Right atrium auricular region (tissue), 2 donors: ENCODE data around the gene ZBTB7C. TPM values are rescaled to one million over a fixed set of nuclear protein-coding genes. Genes with fewer than 3 reads are reported as not detected.

Experiments
- DNase-seq: peaks from one replicate; pipeline ENCODE4 v3.0.0-alpha.2; 2019; ENCODE audit warnings: low spot score
- H3K27ac ChIP-seq, 2 donors: fragments of 200-600 bp; sonication (generic); 1 replicate in 1 of 2; 2 replicates in 1 of 2; pipeline ENCODE4 v1.5.1; 2016 to 2019
- H3K27me3 ChIP-seq, 2 donors: fragments of 200-600 bp; sonication (generic); one replicate each; pipeline versions ENCODE4 v1.5.1 to v1.6.0; 2017 to 2019
- H3K36me3 ChIP-seq: fragments of 200-600 bp; sonication (generic); one replicate; pipeline ENCODE4 v1.5.1; 2016
- H3K4me1 ChIP-seq, 2 donors: fragments of 200-600 bp; sonication (generic); one replicate each; pipeline versions ENCODE4 v1.5.1 to v1.6.0; 2017 to 2019
- H3K4me3 ChIP-seq, 2 donors: fragments of 200-600 bp; sonication (generic); 1 replicate in 1 of 2; 2 replicates in 1 of 2; pipeline ENCODE4 v1.5.1; 2017 to 2019; ENCODE audit warnings: mild to moderate bottlenecking in 1 of 2, moderate library complexity in 1 of 2
- H3K9me3 ChIP-seq, 2 donors: fragments of 200-600 bp; sonication (generic); one replicate each; pipeline ENCODE4 v1.5.1; 2019
- CTCF ChIP-seq, 2 donors: fragments of 200-600 bp; sonication (generic); IDR thresholded peaks; one replicate each; pipeline ENCODE4 v1.5.1; 2019; ENCODE audit warnings: antibody characterized with exemption in 2 of 2
- total RNA-seq, 2 donors: library from RNA; depleted of rRNA; stranded (reverse); fragments of >200 nt; gene quantifications; one replicate each; pipeline ENCODE4 v1.1.0, GENCODE V29; 2016

ZBTB7C gene
- total RNA-seq, 2 donors from 2014 or later: 1.8 to 7.7 TPM

DNA sequence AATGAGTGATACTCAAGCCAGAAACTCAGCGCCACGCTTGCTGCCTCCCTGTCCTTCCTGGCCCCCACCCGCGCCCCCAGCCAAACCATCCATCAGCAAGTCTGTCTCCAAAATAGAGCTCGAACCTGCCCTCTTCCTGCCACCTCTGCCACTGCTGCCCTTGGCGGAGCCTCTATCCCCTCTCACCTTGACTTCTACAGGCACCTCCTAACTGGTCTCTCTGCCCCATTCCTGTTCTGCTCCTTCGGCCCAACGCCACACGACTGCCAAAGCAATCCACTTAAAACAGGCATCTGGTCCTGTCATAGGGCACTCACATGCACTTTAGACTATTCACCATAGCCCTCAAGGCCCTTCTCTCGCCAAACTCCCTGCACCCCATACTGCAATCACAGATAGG lies 268.5 kb downstream of the ZBTB7C start:
- Histone ChIP-seq H3K4me3 (no peak overlapping the region), H3K4me1 (peaks cover 0 to 49% of the 10 kb centered on the region in 2 donors), H3K27ac (no peak overlapping the region), H3K36me3 (no peaks in the 10 kb centered on the region), H3K9me3 (no peaks in the 10 kb centered on the region), H3K27me3 (no peaks in the 10 kb centered on the region)
- no peak for DNase-seq
- TF ChIP-seq CTCF (IDR thresholded peaks at IDR 0.05): no peak

GRCh38 chr18:48139431-48140347 lies 269.5 kb downstream of the ZBTB7C start:
- Histone ChIP-seq H3K4me1 (peaks cover 0 to 54% of the 10 kb centered on the region in 2 donors), H3K36me3 (no peaks in the 10 kb centered on the region), H3K9me3 (no peaks in the 10 kb centered on the region), H3K27me3 (no peaks in the 10 kb centered on the region), H3K27ac (no peak overlapping the region), H3K4me3 (no peak overlapping the region)
- no peak for TF ChIP-seq CTCF (IDR thresholded peaks at IDR 0.05)
- no peak for DNase-seq

DNA sequence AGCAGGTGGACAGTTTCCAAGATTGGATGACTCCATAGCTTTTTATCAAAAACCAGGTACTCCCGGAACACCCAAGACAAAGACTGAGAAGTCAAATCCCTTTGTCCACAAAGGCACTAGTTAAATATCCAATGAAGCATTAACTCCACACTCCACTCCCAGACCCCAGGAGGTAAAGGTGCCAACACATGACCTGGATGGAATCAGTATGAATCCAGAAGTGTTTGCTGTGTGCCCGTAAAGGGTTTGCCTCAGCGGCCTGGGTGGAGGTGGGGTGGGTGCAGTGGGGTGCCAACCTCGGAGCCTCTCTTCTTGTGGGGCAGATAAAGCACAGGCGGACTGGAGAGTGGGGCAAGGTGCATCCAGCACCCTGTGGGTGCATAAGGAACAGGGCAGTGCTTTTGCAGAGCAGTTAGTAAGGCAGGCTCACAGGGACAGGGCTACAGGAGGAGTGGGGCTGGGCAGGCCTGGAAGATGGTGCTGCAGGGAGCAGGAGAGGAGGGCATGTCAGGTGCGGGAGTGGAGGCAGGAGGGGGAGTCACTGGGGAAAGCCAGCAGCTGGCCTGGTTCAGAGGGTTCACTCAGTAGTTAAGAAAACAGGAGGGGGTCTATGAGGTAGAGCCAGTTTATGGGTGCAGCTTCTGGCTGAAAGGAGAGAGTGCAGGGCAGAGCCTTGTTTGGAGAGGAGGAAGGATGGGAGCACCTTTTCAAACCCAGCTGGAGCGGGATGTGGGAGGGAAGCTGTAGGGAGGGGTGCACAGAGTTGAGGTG lies 270.3 kb downstream of the ZBTB7C start:
- Histone ChIP-seq H3K27me3 (no peaks in the 10 kb centered on the region), H3K9me3 (no peaks in the 10 kb centered on the region), H3K4me1 (peaks cover 0 to 54% of the 10 kb centered on the region in 2 donors), H3K27ac (no peak overlapping the region), H3K4me3 (no peak overlapping the region), H3K36me3 (no peaks in the 10 kb centered on the region)
- no peak for TF ChIP-seq CTCF (IDR thresholded peaks at IDR 0.05)
- no peak for DNase-seq

GRCh38 chr18:48138210-48138609 lies 271.0 kb downstream of the ZBTB7C start:
- no peak for TF ChIP-seq CTCF (IDR thresholded peaks at IDR 0.05)
- H3K4me1 ChIP-seq: peaks cover 0 to 54% of the 10 kb centered on the region in 2 donors
- no peak overlapping the region for H3K27ac ChIP-seq
- no peak for DNase-seq
- no peaks in the 10 kb centered on the region for H3K27me3 ChIP-seq
- H3K36me3 ChIP-seq: no peaks in the 10 kb centered on the region
- no peak overlapping the region for H3K4me3 ChIP-seq
- no peaks in the 10 kb centered on the region for H3K9me3 ChIP-seq

GRCh38 chr18:48137374-48138081 lies 271.7 kb downstream of the ZBTB7C start:
- H3K4me1 ChIP-seq: peaks cover 0 to 47% of the 10 kb centered on the region in 2 donors
- TF ChIP-seq CTCF (IDR thresholded peaks at IDR 0.05): no peak
- no peaks in the 10 kb centered on the region for H3K9me3 ChIP-seq
- H3K27ac ChIP-seq: no peak overlapping the region
- no peaks in the 10 kb centered on the region for H3K36me3 ChIP-seq
- H3K4me3 ChIP-seq: peak overlapping the region in 1 of 2 donors; percentile 60
- H3K27me3 ChIP-seq: no peaks in the 10 kb centered on the region
- no peak for DNase-seq
